ENCODE results near the gene LAMC2. TPM values are rescaled to one million over a fixed set of nuclear protein-coding genes. Genes with fewer than 3 reads are reported as not detected.
A peak's percentile ranks its signal among the peaks of the same experiment; 100 is the strongest.
"Not testable (repeated sequence)": the region's sequence is repeated elsewhere in the genome, so short reads cannot be mapped to it uniquely, and the experiment has no call there.

The LAMC2 gene
- total RNA-seq, 2 experiments from 2014 or later = not detected

DNA sequence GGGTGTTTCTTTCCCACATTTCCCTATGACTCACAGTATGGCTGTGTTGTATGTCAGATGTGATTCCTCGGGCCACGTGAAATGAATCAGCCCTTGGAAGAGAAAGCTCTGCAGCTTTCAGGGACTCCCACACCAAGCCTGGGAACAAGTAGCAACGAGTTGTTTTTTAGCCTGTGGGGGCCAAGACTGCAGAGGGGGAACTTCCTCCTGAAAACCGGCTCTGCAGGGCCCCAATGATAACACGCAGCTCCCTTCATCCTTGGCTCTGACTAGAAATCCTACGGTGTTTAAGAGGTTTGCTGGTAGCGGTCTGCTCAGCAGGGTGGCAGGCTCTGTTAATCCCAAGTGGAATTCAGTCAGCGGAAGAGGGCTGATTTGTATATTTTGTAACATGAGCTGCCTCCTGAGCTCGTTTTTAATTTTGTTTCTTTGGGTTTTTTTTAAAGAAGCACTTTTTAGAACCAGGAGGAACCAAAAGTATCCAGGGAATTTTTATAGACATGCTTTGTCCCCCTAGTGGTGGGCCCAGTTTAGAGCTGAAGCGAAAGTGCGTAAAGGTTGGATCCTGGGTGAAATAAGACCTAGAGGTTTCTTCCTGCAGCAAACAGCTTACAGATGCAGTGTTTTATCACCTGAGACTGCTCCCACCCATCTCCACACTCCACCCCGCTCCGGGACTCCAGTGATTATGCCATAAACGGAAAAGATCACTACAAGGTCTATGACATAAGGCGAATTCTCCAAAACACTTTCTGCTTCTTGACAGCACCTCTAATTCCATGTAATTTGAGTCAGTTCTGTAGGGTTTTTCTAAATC lies 48.8 kb downstream of the LAMC2 start:
- Mint-ChIP-seq H3K36me3 (no peaks in the 10 kb centered on the region), H3K9me3 (no peaks in the 10 kb centered on the region), H3K4me1 (no peaks in the 10 kb centered on the region), H3K27ac (no peak overlapping the region), H3K4me3 (no peak overlapping the region), H3K27me3 (peaks cover 8% of the 10 kb centered on the region)
- DNase-seq = no peak

DNA sequence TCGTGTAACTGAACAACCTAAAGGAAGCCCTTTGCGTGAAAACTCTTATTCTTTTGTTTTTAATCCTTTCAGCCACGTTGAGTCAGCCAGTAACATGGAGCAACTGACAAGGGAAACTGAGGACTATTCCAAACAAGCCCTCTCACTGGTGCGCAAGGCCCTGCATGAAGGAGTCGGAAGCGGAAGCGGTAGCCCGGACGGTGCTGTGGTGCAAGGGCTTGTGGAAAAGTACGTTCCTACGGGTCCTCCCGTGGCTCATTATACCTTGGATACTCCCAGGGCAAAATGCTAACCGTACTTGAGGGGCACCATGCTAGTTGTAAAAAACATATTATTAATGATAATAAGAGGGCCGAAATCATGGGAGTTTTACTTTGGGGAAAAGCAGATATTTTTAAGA lies 49.4 kb downstream of the LAMC2 start:
- H3K4me3 Mint-ChIP-seq = no peak overlapping the region

GRCh38 chr1:183236158-183236725 lies 50.2 kb downstream of the LAMC2 start:
- no peaks in the 10 kb centered on the region for H3K4me1 Mint-ChIP-seq
- H3K36me3 Mint-ChIP-seq = no peaks in the 10 kb centered on the region
- no peak overlapping the region for H3K27ac Mint-ChIP-seq
- H3K27me3 Mint-ChIP-seq = peaks cover 8% of the 10 kb centered on the region
- no peak overlapping the region for H3K4me3 Mint-ChIP-seq
- no peaks in the 10 kb centered on the region for H3K9me3 Mint-ChIP-seq
- DNase-seq = no peak

More for the DNA sequence above, 49.4 kb downstream of the LAMC2 start:
- Mint-ChIP-seq H3K27me3 (peaks cover 8% of the 10 kb centered on the region), H3K27ac (no peak overlapping the region), H3K4me1 (no peaks in the 10 kb centered on the region), H3K9me3 (no peaks in the 10 kb centered on the region), H3K36me3 (no peaks in the 10 kb centered on the region)
- no peak for DNase-seq

GRCh38 chr1:183237046-183237445 lies 51.0 kb downstream of the LAMC2 start:
- Mint-ChIP-seq H3K9me3 (no peaks in the 10 kb centered on the region), H3K27me3 (peaks cover 8% of the 10 kb centered on the region), H3K36me3 (no peaks in the 10 kb centered on the region), H3K4me1 (no peaks in the 10 kb centered on the region), H3K27ac (no peak overlapping the region), H3K4me3 (no peak overlapping the region)
- no peak for DNase-seq

GRCh38 chr1:183238071-183238470 lies 52.0 kb downstream of the LAMC2 start:
- no peak for DNase-seq
- Mint-ChIP-seq H3K27ac (no peak overlapping the region), H3K4me3 (no peak overlapping the region), H3K27me3 (peaks cover 8% of the 10 kb centered on the region), H3K4me1 (no peaks in the 10 kb centered on the region), H3K36me3 (no peaks in the 10 kb centered on the region), H3K9me3 (no peaks in the 10 kb centered on the region)

DNA sequence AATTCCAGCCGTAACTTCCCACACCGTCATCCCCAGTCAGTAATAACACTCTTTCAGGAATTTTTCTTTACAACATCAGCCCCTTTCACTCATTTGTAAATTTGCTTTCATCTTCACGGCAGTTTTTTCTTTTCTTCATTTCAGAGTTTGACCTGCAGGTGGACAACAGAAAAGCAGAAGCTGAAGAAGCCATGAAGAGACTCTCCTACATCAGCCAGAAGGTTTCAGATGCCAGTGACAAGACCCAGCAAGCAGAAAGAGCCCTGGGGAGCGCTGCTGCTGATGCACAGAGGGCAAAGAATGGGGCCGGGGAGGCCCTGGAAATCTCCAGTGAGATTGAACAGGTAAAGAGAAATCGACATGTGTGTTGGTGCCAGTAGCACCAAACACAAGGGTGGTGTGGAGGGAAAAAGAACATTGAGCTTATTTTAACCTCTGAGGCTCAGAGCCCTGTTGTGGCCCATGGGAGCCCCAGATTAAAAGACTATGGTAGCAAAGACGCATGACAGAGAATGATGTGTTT lies 53.2 kb downstream of the LAMC2 start:
- no peak for DNase-seq
- H3K36me3 Mint-ChIP-seq = no peaks in the 10 kb centered on the region
- H3K4me3 Mint-ChIP-seq = no peak overlapping the region

GRCh38 chr1:183239793-183240525 lies 53.9 kb downstream of the LAMC2 start:
- Mint-ChIP-seq H3K4me3 (no peak overlapping the region), H3K9me3 (no peaks in the 10 kb centered on the region), H3K27ac (no peak overlapping the region), H3K27me3 (peaks cover 8% of the 10 kb centered on the region), H3K4me1 (no peaks in the 10 kb centered on the region), H3K36me3 (no peaks in the 10 kb centered on the region)
- DNase-seq = no peak

More for the DNA sequence above, 53.2 kb downstream of the LAMC2 start:
- H3K4me1 Mint-ChIP-seq = no peaks in the 10 kb centered on the region
- H3K27ac Mint-ChIP-seq = no peak overlapping the region
- H3K9me3 Mint-ChIP-seq = no peaks in the 10 kb centered on the region
- peaks cover 8% of the 10 kb centered on the region for H3K27me3 Mint-ChIP-seq

DNA sequence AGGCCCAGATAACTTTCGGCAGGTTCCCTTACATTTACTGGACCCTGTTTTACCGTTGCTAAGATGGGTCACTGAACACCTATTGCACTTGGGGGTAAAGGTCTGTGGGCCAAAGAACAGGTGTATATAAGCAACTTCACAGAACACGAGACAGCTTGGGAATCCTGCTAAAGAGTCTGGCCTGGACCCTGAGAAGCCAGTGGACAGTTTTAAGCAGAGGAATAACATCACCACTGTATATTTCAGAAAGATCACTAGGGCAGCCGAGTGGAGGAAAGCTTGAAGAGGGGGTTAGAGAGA lies 54.4 kb downstream of the LAMC2 start:
- Mint-ChIP-seq H3K4me3 (peak overlapping the region; percentile 5), H3K27me3 (peaks cover 4% of the 10 kb centered on the region), H3K9me3 (no peaks in the 10 kb centered on the region), H3K4me1 (no peaks in the 10 kb centered on the region), H3K36me3 (no peaks in the 10 kb centered on the region), H3K27ac (no peak overlapping the region)
- DNase-seq = no peak

- H3K4me1 Mint-ChIP-seq, H3K27ac Mint-ChIP-seq, H3K4me3 Mint-ChIP-seq, DNase-seq, H3K9me3 Mint-ChIP-seq, H3K36me3 Mint-ChIP-seq, H3K27me3 Mint-ChIP-seq: not testable (repeated sequence)
Observed at GRCh38 chr1:183240853-183241252, 54.8 kb downstream of the LAMC2 start.

DNA sequence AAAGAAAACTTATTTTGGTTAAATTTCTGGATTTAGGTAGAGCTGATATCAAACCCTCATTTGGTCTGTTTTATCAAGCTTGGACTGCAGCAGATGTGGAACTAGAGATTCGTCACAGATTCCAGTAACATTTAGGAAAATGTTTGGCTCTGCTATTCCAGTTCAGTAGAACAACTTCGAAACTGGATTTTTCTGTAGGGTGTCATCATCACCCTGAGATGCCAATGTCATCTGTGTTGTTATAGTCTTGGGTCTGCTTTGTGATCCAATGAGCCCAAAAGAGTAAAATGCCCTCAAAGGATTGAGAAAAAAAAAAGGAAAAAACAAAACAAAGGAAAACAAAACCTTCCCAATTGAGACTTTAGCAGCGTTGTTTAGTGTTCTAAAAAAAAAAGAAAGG lies 55.4 kb downstream of the LAMC2 start:
- Mint-ChIP-seq H3K4me1 (no peaks in the 10 kb centered on the region), H3K36me3 (no peaks in the 10 kb centered on the region), H3K27ac (no peak overlapping the region), H3K27me3 (peaks cover 4% of the 10 kb centered on the region), H3K9me3 (no peaks in the 10 kb centered on the region), H3K4me3 (no peak overlapping the region)
- DNase-seq = no peak

DNA sequence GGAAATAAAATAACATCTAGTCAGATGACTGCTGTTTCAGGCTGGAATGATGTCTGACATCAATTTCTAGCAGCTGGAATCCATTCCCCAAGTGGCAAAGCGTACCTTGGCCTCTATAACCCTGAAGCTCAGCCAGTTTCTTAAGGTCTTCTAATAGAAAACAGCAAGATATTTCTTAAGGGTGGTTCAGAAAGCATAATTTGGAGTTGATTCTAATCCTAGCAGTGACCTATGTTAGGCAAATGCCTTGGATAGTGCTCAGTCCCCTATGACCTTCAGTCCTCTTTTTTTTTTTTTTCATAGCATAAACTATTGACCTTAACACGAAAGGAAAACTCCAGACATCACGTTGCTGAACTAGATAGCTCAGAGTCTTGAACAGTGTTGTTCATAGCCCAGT lies 56.5 kb downstream of the LAMC2 start:
- no peak overlapping the region for H3K4me3 Mint-ChIP-seq
- no peaks in the 10 kb centered on the region for H3K4me1 Mint-ChIP-seq
- no peak overlapping the region for H3K27ac Mint-ChIP-seq
- no peaks in the 10 kb centered on the region for H3K9me3 Mint-ChIP-seq
- DNase-seq = no peak
- no peaks in the 10 kb centered on the region for H3K36me3 Mint-ChIP-seq
- H3K27me3 Mint-ChIP-seq = peaks cover 4% of the 10 kb centered on the region

DNA sequence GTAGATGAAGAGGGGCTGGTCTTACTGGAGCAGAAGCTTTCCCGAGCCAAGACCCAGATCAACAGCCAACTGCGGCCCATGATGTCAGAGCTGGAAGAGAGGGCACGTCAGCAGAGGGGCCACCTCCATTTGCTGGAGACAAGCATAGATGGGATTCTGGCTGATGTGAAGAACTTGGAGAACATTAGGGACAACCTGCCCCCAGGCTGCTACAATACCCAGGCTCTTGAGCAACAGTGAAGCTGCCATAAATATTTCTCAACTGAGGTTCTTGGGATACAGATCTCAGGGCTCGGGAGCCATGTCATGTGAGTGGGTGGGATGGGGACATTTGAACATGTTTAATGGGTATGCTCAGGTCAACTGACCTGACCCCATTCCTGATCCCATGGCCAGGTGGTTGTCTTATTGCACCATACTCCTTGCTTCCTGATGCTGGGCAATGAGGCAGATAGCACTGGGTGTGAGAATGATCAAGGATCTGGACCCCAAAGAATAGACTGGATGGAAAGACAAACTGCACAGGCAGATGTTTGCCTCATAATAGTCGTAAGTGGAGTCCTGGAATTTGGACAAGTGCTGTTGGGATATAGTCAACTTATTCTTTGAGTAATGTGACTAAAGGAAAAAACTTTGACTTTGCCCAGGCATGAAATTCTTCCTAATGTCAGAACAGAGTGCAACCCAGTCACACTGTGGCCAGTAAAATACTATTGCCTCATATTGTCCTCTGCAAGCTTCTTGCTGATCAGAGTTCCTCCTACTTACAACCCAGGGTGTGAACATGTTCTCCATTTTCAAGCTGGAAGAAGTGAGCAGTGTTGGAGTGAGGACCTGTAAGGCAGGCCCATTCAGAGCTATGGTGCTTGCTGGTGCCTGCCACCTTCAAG lies 57.3 kb downstream of the LAMC2 start:
- Mint-ChIP-seq H3K4me3 (no peak overlapping the region), H3K27me3 (peaks cover 4% of the 10 kb centered on the region), H3K4me1 (no peaks in the 10 kb centered on the region), H3K27ac (no peak overlapping the region), H3K36me3 (no peaks in the 10 kb centered on the region), H3K9me3 (no peaks in the 10 kb centered on the region)
- no peak for DNase-seq

- no peaks in the 10 kb centered on the region for H3K36me3 Mint-ChIP-seq
- H3K9me3 Mint-ChIP-seq = no peaks in the 10 kb centered on the region
- H3K4me1 Mint-ChIP-seq = no peaks in the 10 kb centered on the region
- no peak overlapping the region for H3K4me3 Mint-ChIP-seq
- H3K27ac Mint-ChIP-seq = no peak overlapping the region
- DNase-seq = no peak
- H3K27me3 Mint-ChIP-seq = peaks cover 8% of the 10 kb centered on the region
Observed at GRCh38 chr1:183244466-183244865, 58.4 kb downstream of the LAMC2 start.

GRCh38 chr1:183245357-183245756 lies 59.3 kb downstream of the LAMC2 start:
- no peak for DNase-seq
- H3K4me1 Mint-ChIP-seq = no peaks in the 10 kb centered on the region
- no peaks in the 10 kb centered on the region for H3K36me3 Mint-ChIP-seq
- H3K27ac Mint-ChIP-seq = no peak overlapping the region
- H3K9me3 Mint-ChIP-seq = no peaks in the 10 kb centered on the region
- H3K27me3 Mint-ChIP-seq = peaks cover 8% of the 10 kb centered on the region
- no peak overlapping the region for H3K4me3 Mint-ChIP-seq

- H3K36me3 Mint-ChIP-seq = no peaks in the 10 kb centered on the region
- peaks cover 8% of the 10 kb centered on the region for H3K27me3 Mint-ChIP-seq
- H3K27ac Mint-ChIP-seq = no peak overlapping the region
- DNase-seq = no peak
- H3K4me1 Mint-ChIP-seq = no peaks in the 10 kb centered on the region
- H3K9me3 Mint-ChIP-seq = no peaks in the 10 kb centered on the region
- H3K4me3 Mint-ChIP-seq = no peak overlapping the region
Observed at GRCh38 chr1:183246436-183246835, 60.4 kb downstream of the LAMC2 start.
